Upper lobe of left lung (tissue), 4 donors: ENCODE measurements around the gene PLPP7.

ENCODE experiments used
- POLR2A ChIP-seq, 4 donors: fragments of 450-650 bp; IDR thresholded peaks; one replicate each; pipeline ENCODE4 v1.5.1; 2016 to 2017; ENCODE audit warnings: antibody characterized with exemption in 4 of 4, mild to moderate bottlenecking in 2 of 4
- TF ChIP-seq, protein P1 (sequence below), 6 experiments: fragments of 450-650 bp in 4 of 6; fragments of 200-600 bp in 2 of 6; sonication (generic) in 2 of 6; IDR thresholded peaks; one replicate each; pipeline ENCODE4 v1.5.1; 2016 to 2019; ENCODE audit warnings: antibody characterized with exemption in 6 of 6

DNA sequence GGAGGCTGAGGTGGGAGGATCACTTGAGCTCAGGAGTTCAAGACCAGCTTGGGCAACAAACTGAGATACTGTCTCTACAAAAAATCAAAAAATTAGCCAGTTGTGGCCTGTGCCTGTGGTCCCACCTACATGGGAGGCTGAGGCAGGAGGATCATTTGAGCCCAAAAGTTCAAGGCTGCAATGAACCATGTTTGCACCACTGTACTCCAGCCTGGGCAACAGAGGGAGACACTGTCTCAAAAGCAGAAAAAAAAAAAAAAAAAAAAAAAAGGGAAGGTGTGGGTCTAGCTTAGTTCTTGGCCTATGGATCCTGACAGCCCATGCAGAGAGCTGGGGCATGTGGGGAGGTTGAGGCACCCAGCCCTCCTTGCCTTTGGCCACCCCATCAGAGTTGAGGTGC, 10.9 kb downstream of the PLPP7 start:
- TF ChIP-seq, protein P1, sequence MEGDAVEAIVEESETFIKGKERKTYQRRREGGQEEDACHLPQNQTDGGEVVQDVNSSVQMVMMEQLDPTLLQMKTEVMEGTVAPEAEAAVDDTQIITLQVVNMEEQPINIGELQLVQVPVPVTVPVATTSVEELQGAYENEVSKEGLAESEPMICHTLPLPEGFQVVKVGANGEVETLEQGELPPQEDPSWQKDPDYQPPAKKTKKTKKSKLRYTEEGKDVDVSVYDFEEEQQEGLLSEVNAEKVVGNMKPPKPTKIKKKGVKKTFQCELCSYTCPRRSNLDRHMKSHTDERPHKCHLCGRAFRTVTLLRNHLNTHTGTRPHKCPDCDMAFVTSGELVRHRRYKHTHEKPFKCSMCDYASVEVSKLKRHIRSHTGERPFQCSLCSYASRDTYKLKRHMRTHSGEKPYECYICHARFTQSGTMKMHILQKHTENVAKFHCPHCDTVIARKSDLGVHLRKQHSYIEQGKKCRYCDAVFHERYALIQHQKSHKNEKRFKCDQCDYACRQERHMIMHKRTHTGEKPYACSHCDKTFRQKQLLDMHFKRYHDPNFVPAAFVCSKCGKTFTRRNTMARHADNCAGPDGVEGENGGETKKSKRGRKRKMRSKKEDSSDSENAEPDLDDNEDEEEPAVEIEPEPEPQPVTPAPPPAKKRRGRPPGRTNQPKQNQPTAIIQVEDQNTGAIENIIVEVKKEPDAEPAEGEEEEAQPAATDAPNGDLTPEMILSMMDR (IDR thresholded peaks at IDR 0.05) = no peak
- TF ChIP-seq POLR2A (IDR thresholded peaks at IDR 0.05) = no peak
